ENCODE measurements around the gene UHRF1.

The UHRF1 gene

DNA sequence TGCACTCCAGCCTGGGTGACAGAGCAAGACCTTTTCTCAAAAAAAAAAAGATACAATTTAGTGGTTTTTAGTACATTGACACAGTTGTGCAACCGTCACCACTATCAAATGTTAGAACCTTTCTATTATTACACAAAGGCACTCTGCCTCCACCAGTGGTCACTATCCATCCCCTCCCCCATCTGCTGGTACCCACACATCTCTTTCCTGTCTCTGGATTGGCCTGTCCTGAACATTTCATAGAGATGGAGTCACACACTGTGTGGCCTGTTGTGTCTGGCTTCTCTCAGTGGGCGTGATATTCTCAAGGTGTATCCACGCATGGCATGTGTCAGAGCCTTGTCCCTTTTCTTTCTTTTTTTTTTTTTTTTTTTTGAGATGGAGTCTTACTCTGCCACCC, 70.8 kb downstream of the UHRF1 start:
- H2AK5ac ChIP-seq (ENCODE audit: low read length, severe bottlenecking) = no peak overlapping the region
- no peak overlapping the region for H3K14ac ChIP-seq (ENCODE audit: low read length in 2 of 2)
- no peak overlapping the region for H3K18ac ChIP-seq (ENCODE audit: low read depth in 1 of 2, low read length in 2 of 2)
- H3K4me1 ChIP-seq (ENCODE audit: control insufficient read depth, insufficient read depth, low read depth, low read length) = peaks cover 56% of the 10 kb centered on the region
- H4K8ac ChIP-seq (ENCODE audit: low read length) = no peak overlapping the region
- no peak overlapping the region for H3K4me2 ChIP-seq (ENCODE audit: low read length, poor library complexity, severe bottlenecking)
- H3K9ac ChIP-seq (ENCODE audit: low read length) = no peak overlapping the region
- peak overlapping the region in 1 of 2 experiments; percentile 79 for H2BK12ac ChIP-seq (ENCODE audit: low read length in 2 of 2)
- 95% methylated on average over 3 of the region's 3 CpGs for WGBS
- no peak overlapping the region for H2AFZ ChIP-seq (ENCODE audit: low read depth, low read length)
- peaks cover 3 to 40% of the 10 kb centered on the region in 2 experiments for H3K36me3 ChIP-seq (ENCODE audit: control insufficient read depth in 1 of 2, insufficient read depth in 2 of 2, low read depth in 1 of 2, low read length in 2 of 2)
- H2BK120ac ChIP-seq (ENCODE audit: low read depth, low read length) = no peak overlapping the region
- H3K27ac ChIP-seq (ENCODE audit: low read length, poor library complexity, severe bottlenecking) = no peak overlapping the region
- no peak overlapping the region for H2BK15ac ChIP-seq (ENCODE audit: low read depth, poor library complexity, severe bottlenecking)
- H4K91ac ChIP-seq (ENCODE audit: low read length) = no peak overlapping the region
- H3K4me3 ChIP-seq (ENCODE audit: insufficient read depth in 1 of 2, low read depth in 1 of 2, low read length in 2 of 2) = no peak overlapping the region
- no peak overlapping the region for H3K23ac ChIP-seq (ENCODE audit: low read length in 2 of 2)
- no peaks in the 10 kb centered on the region for H3K9me3 ChIP-seq (ENCODE audit: control insufficient read depth, low read length)
- H3K4ac ChIP-seq (ENCODE audit: low read depth in 1 of 2, low read length in 2 of 2) = no peak overlapping the region
- H3K27me3 ChIP-seq (ENCODE audit: control insufficient read depth in 1 of 2, insufficient read depth in 1 of 2, low read length in 2 of 2) = no peaks in the 10 kb centered on the region
- DNase-seq = no peak
- H2BK5ac ChIP-seq (ENCODE audit: low read depth, low read length, poor library complexity, severe bottlenecking) = no peak overlapping the region
- H3K79me1 ChIP-seq (replicated peaks; ENCODE audit: low read length, poor library complexity, severe bottlenecking) = peaks cover 30% of the 10 kb centered on the region

DNA sequence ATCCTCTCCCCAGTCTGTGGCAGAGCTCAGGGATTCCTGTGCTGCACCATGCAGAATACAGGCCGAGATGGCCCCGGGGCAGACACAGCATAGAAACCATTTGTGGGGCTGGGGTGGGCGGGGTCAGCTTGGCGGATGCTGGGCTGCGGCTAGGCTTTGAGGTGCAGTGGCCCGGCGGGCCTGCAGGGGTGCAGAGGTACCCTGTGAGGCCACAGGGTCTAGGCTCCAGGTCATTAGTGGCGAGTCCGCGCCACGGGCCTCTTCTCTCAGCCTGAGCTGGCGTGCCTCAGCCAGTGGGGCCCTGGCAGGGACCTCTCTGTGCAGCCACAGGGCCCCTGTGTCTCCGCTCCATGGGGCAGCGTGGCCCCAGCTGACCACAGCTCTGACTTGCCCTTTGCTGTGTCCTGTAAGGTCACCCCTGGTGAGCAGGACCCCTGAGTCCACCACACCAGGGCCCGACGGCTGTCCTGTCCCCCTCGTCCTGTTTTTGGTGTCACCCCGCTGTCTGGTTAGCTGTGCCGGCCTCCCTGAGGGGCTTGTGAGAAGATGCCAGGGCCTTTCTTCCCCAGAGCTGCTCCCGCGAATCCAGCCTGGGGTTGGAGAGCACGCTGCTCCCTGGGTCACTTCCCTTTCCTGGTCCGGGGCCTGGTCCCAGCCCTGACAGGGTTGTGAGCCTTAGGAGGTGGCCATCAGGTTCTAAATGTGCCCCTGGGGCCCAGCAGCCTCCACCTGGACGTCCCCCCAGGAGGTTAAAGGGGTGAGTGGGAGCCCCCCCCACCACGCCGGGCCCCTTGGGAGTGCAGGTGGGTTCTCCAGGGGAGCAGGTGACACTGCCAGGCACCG, 71.8 kb downstream of the UHRF1 start:
- no peak overlapping the region for H3K27ac ChIP-seq (ENCODE audit: low read length, poor library complexity, severe bottlenecking)
- no peak overlapping the region for H2BK5ac ChIP-seq (ENCODE audit: low read depth, low read length, poor library complexity, severe bottlenecking)
- DNase-seq = no peak
- no peak overlapping the region for H2AFZ ChIP-seq (ENCODE audit: low read depth, low read length)
- peaks cover 64% of the 10 kb centered on the region for H3K4me1 ChIP-seq (ENCODE audit: control insufficient read depth, insufficient read depth, low read depth, low read length)
- H4K8ac ChIP-seq (ENCODE audit: low read length) = no peak overlapping the region
- H3K9me3 ChIP-seq (ENCODE audit: control insufficient read depth, low read length) = no peaks in the 10 kb centered on the region
- H3K4me2 ChIP-seq (ENCODE audit: low read length, poor library complexity, severe bottlenecking) = no peak overlapping the region
- peaks cover 38% of the 10 kb centered on the region for H3K79me1 ChIP-seq (replicated peaks; ENCODE audit: low read length, poor library complexity, severe bottlenecking)
- peaks cover 3 to 48% of the 10 kb centered on the region in 2 experiments for H3K36me3 ChIP-seq (ENCODE audit: control insufficient read depth in 1 of 2, insufficient read depth in 2 of 2, low read depth in 1 of 2, low read length in 2 of 2)
- H3K23ac ChIP-seq (ENCODE audit: low read length in 2 of 2) = no peak overlapping the region
- H3K4ac ChIP-seq (ENCODE audit: low read depth in 1 of 2, low read length in 2 of 2) = no peak overlapping the region
- peak overlapping the region; percentile 43 for H4K91ac ChIP-seq (ENCODE audit: low read length)
- H3K9ac ChIP-seq (ENCODE audit: low read length) = no peak overlapping the region
- H3K14ac ChIP-seq (ENCODE audit: low read length in 2 of 2) = no peak overlapping the region
- H3K18ac ChIP-seq (ENCODE audit: low read depth in 1 of 2, low read length in 2 of 2) = no peak overlapping the region
- H2AK5ac ChIP-seq (ENCODE audit: low read length, severe bottlenecking) = no peak overlapping the region
- H2BK120ac ChIP-seq (ENCODE audit: low read depth, low read length) = no peak overlapping the region
- H2BK15ac ChIP-seq (ENCODE audit: low read depth, poor library complexity, severe bottlenecking) = no peak overlapping the region
- no peak overlapping the region for H2BK12ac ChIP-seq (ENCODE audit: low read length in 2 of 2)
- H3K4me3 ChIP-seq (ENCODE audit: insufficient read depth in 1 of 2, low read depth in 1 of 2, low read length in 2 of 2) = no peak overlapping the region
- WGBS = 79% methylated on average over 26 of the region's 27 CpGs
- H3K27me3 ChIP-seq (ENCODE audit: control insufficient read depth in 1 of 2, insufficient read depth in 1 of 2, low read length in 2 of 2) = no peaks in the 10 kb centered on the region

DNA sequence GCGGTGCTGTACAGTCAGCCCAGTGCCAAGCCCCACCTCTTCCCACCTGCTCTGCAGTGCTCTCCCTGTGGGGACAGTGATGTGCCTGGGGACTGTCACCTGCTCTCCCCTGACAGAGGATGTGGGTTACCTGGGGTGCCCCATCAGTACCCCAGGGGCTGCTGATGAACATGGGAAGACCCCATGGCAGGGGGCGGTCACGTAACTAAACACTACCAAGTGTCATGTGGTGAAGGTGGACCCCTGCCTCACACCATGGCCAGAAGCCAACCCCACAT, 72.3 kb downstream of the UHRF1 start:
- no peak overlapping the region for H3K4me2 ChIP-seq (ENCODE audit: low read length, poor library complexity, severe bottlenecking)
- no peak overlapping the region for H2AFZ ChIP-seq (ENCODE audit: low read depth, low read length)
- H2BK12ac ChIP-seq (ENCODE audit: low read length in 2 of 2) = peak overlapping the region in 1 of 2 experiments; percentile 16
- H3K4me1 ChIP-seq (ENCODE audit: control insufficient read depth, insufficient read depth, low read depth, low read length) = peaks cover 65% of the 10 kb centered on the region
- DNase-seq = no peak
- no peak overlapping the region for H3K9ac ChIP-seq (ENCODE audit: low read length)
- H4K91ac ChIP-seq (ENCODE audit: low read length) = no peak overlapping the region
- H3K9me3 ChIP-seq (ENCODE audit: control insufficient read depth, low read length) = no peaks in the 10 kb centered on the region
- no peak overlapping the region for H2AK5ac ChIP-seq (ENCODE audit: low read length, severe bottlenecking)
- no peak overlapping the region for H4K8ac ChIP-seq (ENCODE audit: low read length)
- WGBS = 100% methylated on average over 2 of the region's 3 CpGs
- no peaks in the 10 kb centered on the region for H3K27me3 ChIP-seq (ENCODE audit: control insufficient read depth in 1 of 2, insufficient read depth in 1 of 2, low read length in 2 of 2)
- no peak overlapping the region for H3K27ac ChIP-seq (ENCODE audit: low read length, poor library complexity, severe bottlenecking)
- H3K18ac ChIP-seq (ENCODE audit: low read depth in 1 of 2, low read length in 2 of 2) = no peak overlapping the region
- no peak overlapping the region for H3K14ac ChIP-seq (ENCODE audit: low read length in 2 of 2)
- no peak overlapping the region for H2BK120ac ChIP-seq (ENCODE audit: low read depth, low read length)
- no peak overlapping the region for H3K4me3 ChIP-seq (ENCODE audit: insufficient read depth in 1 of 2, low read depth in 1 of 2, low read length in 2 of 2)
- H3K79me1 ChIP-seq (replicated peaks; ENCODE audit: low read length, poor library complexity, severe bottlenecking) = peaks cover 43% of the 10 kb centered on the region
- peak overlapping the region in 1 of 2 experiments; percentile 30 for H3K23ac ChIP-seq (ENCODE audit: low read length in 2 of 2)
- peaks cover 3 to 54% of the 10 kb centered on the region in 2 experiments for H3K36me3 ChIP-seq (ENCODE audit: control insufficient read depth in 1 of 2, insufficient read depth in 2 of 2, low read depth in 1 of 2, low read length in 2 of 2)
- no peak overlapping the region for H2BK5ac ChIP-seq (ENCODE audit: low read depth, low read length, poor library complexity, severe bottlenecking)
- H3K4ac ChIP-seq (ENCODE audit: low read depth in 1 of 2, low read length in 2 of 2) = no peak overlapping the region
- H2BK15ac ChIP-seq (ENCODE audit: low read depth, poor library complexity, severe bottlenecking) = no peak overlapping the region

DNA sequence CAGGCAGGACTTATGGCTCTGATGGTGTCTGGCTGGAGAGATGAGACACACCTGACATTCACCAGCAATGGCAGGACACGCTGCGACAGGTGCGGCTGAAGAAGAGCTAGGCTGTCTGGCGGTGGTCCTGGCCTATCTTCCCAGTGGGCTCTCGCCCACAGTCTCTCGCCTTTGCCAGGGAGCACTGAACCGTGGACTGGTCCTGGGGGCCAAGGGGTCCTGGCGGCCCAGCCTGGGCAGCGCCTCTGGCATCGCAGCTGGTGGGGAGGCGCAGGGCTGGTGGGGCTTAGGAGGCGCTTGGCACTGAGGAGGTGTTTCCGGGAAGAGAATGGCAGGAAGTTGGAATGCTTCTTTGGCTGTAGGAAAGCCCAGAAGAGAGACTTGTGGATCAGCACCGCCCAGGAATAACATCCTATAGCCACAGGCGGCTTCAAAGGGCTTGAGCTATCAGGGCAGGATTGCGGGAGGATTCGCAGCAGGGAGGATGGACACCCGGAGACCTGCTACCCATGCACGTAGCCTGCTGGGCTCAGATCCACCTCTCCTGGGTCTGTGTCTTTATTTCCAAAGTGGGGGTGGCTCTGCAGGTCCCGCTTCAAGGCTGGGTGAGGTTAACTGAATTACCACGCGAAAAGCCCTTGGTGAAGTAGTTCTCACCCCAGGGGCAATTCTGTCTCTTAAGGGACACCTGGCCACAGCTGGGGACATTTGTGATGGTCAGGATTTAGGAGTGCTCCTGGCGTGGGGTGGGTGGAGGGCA, 74.2 kb downstream of the UHRF1 start:
- H4K91ac ChIP-seq (ENCODE audit: low read length) = no peak overlapping the region
- peaks cover 3 to 44% of the 10 kb centered on the region in 2 experiments for H3K36me3 ChIP-seq (ENCODE audit: control insufficient read depth in 1 of 2, insufficient read depth in 2 of 2, low read depth in 1 of 2, low read length in 2 of 2)
- WGBS = 94% methylated on average over 23 of the region's 23 CpGs
- H4K8ac ChIP-seq (ENCODE audit: low read length) = no peak overlapping the region
- H3K27me3 ChIP-seq (ENCODE audit: control insufficient read depth in 1 of 2, insufficient read depth in 1 of 2, low read length in 2 of 2) = no peaks in the 10 kb centered on the region
- no peak overlapping the region for H2BK120ac ChIP-seq (ENCODE audit: low read depth, low read length)
- no peak overlapping the region for H3K4ac ChIP-seq (ENCODE audit: low read depth in 1 of 2, low read length in 2 of 2)
- H3K79me1 ChIP-seq (replicated peaks; ENCODE audit: low read length, poor library complexity, severe bottlenecking) = peaks cover 48% of the 10 kb centered on the region
- H3K9me3 ChIP-seq (ENCODE audit: control insufficient read depth, low read length) = no peaks in the 10 kb centered on the region
- no peak overlapping the region for H3K27ac ChIP-seq (ENCODE audit: low read length, poor library complexity, severe bottlenecking)
- no peak overlapping the region for H3K4me3 ChIP-seq (ENCODE audit: insufficient read depth in 1 of 2, low read depth in 1 of 2, low read length in 2 of 2)
- no peak overlapping the region for H2AK5ac ChIP-seq (ENCODE audit: low read length, severe bottlenecking)
- peaks cover 65% of the 10 kb centered on the region for H3K4me1 ChIP-seq (ENCODE audit: control insufficient read depth, insufficient read depth, low read depth, low read length)
- H3K14ac ChIP-seq (ENCODE audit: low read length in 2 of 2) = no peak overlapping the region
- H3K23ac ChIP-seq (ENCODE audit: low read length in 2 of 2) = no peak overlapping the region
- no peak overlapping the region for H3K18ac ChIP-seq (ENCODE audit: low read depth in 1 of 2, low read length in 2 of 2)
- no peak overlapping the region for H2BK5ac ChIP-seq (ENCODE audit: low read depth, low read length, poor library complexity, severe bottlenecking)
- H2BK12ac ChIP-seq (ENCODE audit: low read length in 2 of 2) = no peak overlapping the region
- no peak overlapping the region for H2AFZ ChIP-seq (ENCODE audit: low read depth, low read length)
- H3K4me2 ChIP-seq (ENCODE audit: low read length, poor library complexity, severe bottlenecking) = no peak overlapping the region
- H2BK15ac ChIP-seq (ENCODE audit: low read depth, poor library complexity, severe bottlenecking) = no peak overlapping the region
- no peak for DNase-seq
- H3K9ac ChIP-seq (ENCODE audit: low read length) = no peak overlapping the region
